NOMO-1 treated with DMSO at 0.1 percent for 48 hours (cell line): ENCODE results near the gene CLIC5.
A peak's percentile ranks its signal among the peaks of the same experiment; 100 is the strongest.

Source experiments
- DNase-seq: peaks from one replicate; lab custom pipeline; 2025; ENCODE audit not compliant: unreplicated experiment; lab: John Stamatoyannopoulos, UW

Gene CLIC5

GRCh38 chr6:45966797-45967196, 48.9 kb downstream of the CLIC5 start:
- DNase-seq, result no peak

- no peak for DNase-seq
Measured at GRCh38 chr6:45966340-45966739, 49.3 kb downstream of the CLIC5 start.

- DNase-seq, result no peak
Measured at GRCh38 chr6:45965792-45966191, 49.9 kb downstream of the CLIC5 start.

- DNase-seq, result no peak
Measured at GRCh38 chr6:45965007-45965406, 50.7 kb downstream of the CLIC5 start.

- DNase-seq, result no peak
Measured at GRCh38 chr6:45964300-45964699, 51.4 kb downstream of the CLIC5 start.

- no peak for DNase-seq
Measured at GRCh38 chr6:45963896-45964295, 51.8 kb downstream of the CLIC5 start.

GRCh38 chr6:45961125-45961524, 54.5 kb downstream of the CLIC5 start:
- peak; percentile 8 for DNase-seq

GRCh38 chr6:45959534-45960145, 56.0 kb downstream of the CLIC5 start:
- no peak for DNase-seq

GRCh38 chr6:45956663-45957062, 59.0 kb downstream of the CLIC5 start:
- DNase-seq, result no peak

GRCh38 chr6:45956176-45956575, 59.5 kb downstream of the CLIC5 start:
- DNase-seq, result no peak

GRCh38 chr6:45955597-45955996, 60.1 kb downstream of the CLIC5 start:
- DNase-seq, result no peak

GRCh38 chr6:45952546-45952945, 63.1 kb downstream of the CLIC5 start:
- DNase-seq, result no peak

GRCh38 chr6:45952168-45952529, 63.5 kb downstream of the CLIC5 start:
- DNase-seq, result no peak

- no peak for DNase-seq
Measured at GRCh38 chr6:45951321-45952167, 64.1 kb downstream of the CLIC5 start.

- DNase-seq, result no peak
Measured at GRCh38 chr6:45949256-45949655, 66.4 kb downstream of the CLIC5 start.

GRCh38 chr6:45947807-45948206, 67.9 kb downstream of the CLIC5 start:
- DNase-seq, result no peak

- no peak for DNase-seq
Measured at GRCh38 chr6:45946887-45947286, 68.8 kb downstream of the CLIC5 start.

- no peak for DNase-seq
Measured at GRCh38 chr6:45946352-45946751, 69.3 kb downstream of the CLIC5 start.

GRCh38 chr6:45942953-45943352, 72.7 kb downstream of the CLIC5 start:
- no peak for DNase-seq

- DNase-seq, result no peak
Measured at GRCh38 chr6:45933855-45934254, 81.8 kb downstream of the CLIC5 start.

- DNase-seq, result no peak
Measured at GRCh38 chr6:45931232-45931631, 84.4 kb downstream of the CLIC5 start.

GRCh38 chr6:45930420-45931040, 85.1 kb downstream of the CLIC5 start:
- DNase-seq, result peak; percentile 29
